DND-41 (cell line): ENCODE results near the gene PPP3CA.

Experiments used
- CTCF ChIP-seq: IDR thresholded peaks from 2 replicates; pipeline ENCODE4 v1.5.1; 2012; ENCODE audit warnings: borderline replicate concordance, low read length, moderate library complexity, mild to moderate bottlenecking; ENCODE audit not compliant: poor library complexity, severe bottlenecking; ENCODE audit errors: extremely low read depth
- EZH2 ChIP-seq: IDR thresholded peaks from 3 replicates; pipeline ENCODE4 v1.6.1; 2012; ENCODE audit warnings: borderline replicate concordance, low read depth, mild to moderate bottlenecking, moderate library complexity, low read length, inconsistent platforms; ENCODE audit not compliant: severe bottlenecking

- no peak for TF ChIP-seq CTCF
- no peak for TF ChIP-seq EZH2
These were observed 108.6 kb downstream of the PPP3CA start for GRCh38 chr4:101238706-101239105.
